Stimulated activated CD4-positive, alpha-beta T cell treated with anti-CD3 and anti-CD28 coated beads, TNF-alpha, amount 100 ng/mL, for 48 hours (primary cell): ENCODE results near the gene FPGS.

Experiments
- DNase-seq, 3 donors: peaks; one replicate each; pipeline ENCODE4 v3.0.0-alpha.2; 2020; ENCODE audit warnings: low read depth in 3 of 3

Gene FPGS

DNA sequence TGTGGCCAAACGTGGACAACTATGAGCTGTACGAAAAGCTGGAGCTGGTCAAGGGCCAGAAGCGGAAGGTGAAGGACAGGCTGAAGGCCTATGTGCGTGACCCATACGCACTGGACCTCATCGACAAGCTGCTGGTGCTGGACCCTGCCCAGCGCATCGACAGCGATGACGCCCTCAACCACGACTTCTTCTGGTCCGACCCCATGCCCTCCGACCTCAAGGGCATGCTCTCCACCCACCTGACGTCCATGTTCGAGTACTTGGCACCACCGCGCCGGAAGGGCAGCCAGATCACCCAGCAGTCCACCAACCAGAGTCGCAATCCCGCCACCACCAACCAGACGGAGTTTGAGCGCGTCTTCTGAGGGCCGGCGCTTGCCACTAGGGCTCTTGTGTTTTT is 13.5 kb upstream of the FPGS start:
- no peak for DNase-seq

DNA sequence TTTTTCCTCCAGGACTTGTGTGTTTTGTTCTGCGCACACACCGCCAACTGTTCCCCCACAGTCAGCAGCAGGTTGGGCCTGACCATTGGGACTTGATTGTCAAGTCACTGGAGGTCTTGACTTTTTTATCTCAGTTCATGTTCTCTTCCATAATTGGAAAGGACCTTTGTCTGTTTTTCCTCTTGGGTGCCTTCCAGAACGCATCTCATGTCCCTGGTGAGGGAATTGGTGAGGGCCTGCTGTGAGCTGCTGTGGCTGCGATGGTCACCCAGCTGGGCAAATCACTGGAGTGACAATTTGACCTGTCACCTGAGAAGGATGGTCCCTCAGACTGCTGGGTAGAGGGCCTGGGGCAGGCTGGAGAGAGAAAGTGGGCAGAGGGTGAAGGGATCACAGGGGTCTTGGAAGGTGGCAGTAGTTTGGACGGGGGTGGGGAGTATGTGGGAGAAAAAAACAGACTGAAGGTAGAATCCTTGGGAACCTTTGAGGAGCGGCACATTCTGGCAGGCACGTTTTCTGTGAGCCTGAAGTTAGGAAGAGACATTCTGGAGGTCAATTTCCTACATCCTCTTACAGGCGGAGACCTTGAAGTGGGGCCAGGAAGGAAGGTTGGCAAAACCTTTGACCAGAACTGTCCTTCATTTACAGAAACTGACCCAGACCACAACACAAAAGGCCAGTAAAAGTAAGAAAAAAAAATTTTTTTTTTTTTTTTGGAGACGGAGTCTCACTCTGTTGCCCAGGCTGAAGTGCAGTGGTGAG is 12.4 kb upstream of the FPGS start:
- no peak for DNase-seq

DNA sequence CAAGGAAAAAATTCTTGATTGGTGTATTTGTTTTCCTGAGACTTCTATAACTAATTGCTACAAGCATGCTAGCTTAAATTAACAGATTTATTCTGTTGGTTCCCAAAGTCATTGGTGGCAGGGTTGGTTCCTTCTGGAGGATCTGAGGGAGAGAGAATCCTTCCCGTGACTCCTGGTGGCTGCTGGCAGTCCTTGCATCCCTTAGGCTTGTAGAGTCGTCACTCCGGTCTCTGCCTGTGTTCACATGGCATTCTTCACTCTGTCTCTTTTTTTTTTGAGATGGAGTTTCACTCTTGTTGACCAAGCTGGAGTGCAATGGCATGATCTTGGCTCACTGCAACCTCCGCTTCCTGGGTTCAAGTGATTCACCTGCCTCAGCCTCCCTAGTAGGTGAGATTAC is 11.6 kb upstream of the FPGS start:
- no peak for DNase-seq

GRCh38 chr9:127792417-127793031 is 10.2 kb upstream of the FPGS start:
- DNase-seq: no peak

GRCh38 chr9:127793093-127793708 is 9.5 kb upstream of the FPGS start:
- no peak for DNase-seq

GRCh38 chr9:127794001-127794791 is 8.5 kb upstream of the FPGS start:
- DNase-seq: no peak

DNA sequence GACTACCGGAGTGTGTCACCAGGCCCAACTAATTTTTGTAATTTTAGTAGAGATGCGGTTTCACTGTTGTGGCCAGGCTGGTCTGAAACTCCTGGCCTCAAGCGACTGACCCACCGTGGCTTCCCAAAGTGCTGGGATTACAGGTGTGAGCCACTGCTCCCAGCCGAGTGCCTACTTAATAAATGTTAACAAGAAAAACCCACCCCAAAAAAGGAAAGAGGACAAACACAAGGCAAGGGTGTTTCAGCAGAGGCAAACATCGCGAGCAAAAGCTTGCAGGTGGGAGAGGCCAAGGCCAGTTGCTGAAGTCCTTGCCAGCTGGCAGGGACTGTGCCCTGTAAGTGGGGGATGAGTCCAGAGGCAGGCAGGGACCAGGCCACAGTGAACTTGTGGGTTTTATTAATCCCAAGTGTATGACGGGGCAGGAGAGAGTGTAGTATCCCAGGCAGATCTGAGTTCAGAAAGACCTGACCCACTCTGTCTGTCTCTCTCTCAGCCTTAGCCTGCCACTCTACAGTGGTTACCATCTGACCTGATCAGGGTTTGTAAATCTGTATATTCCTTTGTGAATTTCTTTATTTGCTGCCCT is 6.4 kb upstream of the FPGS start:
- no peak for DNase-seq

DNA sequence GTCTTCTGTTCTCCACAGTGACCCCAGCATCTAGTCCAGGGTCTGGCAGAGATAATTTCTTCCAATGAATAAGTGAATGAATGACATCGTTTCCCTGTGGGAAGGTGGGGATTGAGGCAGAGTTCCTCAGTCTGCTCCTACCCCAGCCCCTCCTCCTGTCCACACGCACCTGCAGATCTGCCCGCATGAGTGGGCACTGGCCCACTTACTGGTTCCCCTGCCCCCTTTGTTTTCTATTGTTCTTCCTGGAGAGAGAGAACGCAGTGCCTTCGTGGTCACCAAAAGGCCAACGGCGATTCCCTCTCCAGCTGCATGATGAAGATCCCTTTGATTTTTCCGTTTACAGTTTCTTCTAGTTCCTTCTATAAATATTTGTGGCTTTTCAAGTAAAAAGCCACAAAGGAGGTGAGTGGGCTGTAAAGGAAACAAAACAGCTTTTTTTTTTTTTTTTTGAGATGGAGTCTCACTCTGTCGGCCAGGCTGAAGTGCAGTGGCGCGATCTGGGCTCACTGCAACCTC is 5.8 kb upstream of the FPGS start:
- DNase-seq: no peak

DNA sequence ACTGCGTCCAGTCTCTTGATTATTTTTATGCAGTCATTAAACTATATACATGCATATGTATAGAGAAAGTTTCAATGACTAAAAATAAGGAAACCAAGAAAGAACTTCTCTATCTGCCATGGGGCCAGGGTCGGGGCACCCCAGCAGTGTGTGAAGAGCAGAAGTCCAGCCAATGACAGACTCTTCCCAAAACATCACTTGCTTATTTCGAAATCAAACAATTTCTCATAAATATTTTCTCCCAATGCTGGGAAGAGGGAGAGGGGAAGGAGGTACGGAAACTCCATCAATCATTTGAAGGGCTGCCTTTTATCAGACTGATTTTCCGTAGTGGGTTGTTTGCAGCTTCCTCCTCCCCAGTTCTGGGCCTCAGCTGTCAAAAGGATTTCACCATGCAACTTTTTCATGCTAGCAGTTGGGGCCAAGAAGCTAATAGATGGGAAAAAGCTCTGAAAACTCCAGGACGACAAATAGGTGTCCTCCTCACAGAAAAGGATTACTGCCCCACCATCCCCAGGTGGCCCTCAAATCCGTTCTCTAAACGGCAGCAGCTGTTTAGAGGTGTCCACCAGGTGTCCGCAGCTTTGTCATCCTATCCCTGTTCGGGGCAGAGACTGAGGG is 617 bp upstream of the FPGS start:
- DNase-seq: no peak

DNA sequence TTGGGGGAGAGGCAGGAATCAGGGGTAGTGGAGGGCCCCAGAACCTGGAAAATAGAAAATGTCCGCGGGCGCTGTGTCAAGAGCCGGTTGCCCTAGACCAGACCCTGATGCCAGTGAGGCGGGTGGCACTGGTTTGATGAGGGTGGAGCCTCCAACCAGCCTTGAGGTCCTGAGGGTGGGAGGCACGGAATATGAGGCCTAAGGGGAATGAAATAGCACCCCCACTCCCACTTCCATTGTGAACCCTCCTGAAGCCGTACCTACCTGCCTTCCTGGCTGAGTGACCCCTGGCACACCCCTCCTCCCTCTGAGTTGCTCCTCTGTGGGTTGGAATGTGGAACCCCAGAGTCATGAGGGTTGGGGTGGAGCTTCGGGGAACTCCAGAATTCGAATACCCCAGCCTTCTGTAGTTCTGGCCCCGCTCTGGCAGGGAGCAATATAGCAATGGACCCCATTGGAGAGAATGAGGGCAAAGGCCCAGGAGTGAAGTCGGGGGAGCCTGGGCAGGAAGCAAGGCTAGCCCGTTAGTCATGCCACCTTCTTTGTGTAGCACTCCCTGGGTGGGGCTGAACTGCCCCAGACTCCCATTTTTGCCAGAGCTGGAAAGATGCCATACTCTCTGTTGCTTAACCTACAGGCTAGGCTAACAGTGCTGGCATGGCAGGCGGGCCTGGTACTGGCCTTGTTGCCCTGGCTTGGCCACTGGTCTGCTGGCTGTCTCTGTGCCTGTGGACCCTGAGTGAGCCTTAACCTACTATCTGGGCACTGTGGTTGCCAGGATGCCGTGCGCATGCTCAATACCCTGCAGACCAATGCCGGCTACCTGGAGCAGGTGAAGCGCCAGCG is 1.0 kb downstream of the FPGS start:
- peak in 1 of 3 donors; percentile 26 for DNase-seq

DNA sequence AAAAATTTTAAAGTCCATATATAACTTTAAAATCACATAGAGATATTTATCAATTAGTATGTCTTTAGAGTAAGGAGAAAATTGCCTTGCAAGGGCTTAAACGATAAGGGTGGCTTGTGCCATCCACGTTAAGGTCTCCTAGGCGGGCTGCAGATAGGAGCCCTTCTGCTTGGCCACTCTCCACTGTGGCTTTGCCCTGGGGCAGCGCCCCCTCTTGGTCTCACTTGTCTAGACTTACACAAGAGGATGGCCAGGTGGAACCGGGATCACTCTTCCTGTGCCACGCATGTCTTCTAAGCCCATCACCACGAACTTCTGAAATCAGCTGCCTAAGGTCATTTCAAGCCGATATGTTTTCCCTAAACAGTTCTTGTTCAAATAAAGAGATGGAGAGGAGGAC is 2.9 kb downstream of the FPGS start:
- DNase-seq: peak in 1 of 3 donors; percentile 43

DNA sequence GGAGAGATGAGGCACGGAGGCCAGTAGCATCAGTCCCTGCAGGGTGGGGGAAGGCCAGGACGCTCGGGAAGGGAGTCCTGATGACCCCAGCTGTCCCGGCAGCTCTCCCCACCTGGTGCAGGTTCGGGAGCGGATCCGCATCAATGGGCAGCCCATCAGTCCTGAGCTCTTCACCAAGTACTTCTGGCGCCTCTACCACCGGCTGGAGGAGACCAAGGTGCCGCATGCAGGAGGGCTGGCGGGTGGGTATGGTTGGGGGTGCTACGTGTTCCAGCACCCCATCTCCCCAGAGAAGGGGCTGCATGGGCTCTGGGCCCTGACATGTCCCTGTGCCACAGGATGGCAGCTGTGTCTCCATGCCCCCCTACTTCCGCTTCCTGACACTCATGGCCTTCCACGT is 4.2 kb downstream of the FPGS start:
- no peak for DNase-seq

DNA sequence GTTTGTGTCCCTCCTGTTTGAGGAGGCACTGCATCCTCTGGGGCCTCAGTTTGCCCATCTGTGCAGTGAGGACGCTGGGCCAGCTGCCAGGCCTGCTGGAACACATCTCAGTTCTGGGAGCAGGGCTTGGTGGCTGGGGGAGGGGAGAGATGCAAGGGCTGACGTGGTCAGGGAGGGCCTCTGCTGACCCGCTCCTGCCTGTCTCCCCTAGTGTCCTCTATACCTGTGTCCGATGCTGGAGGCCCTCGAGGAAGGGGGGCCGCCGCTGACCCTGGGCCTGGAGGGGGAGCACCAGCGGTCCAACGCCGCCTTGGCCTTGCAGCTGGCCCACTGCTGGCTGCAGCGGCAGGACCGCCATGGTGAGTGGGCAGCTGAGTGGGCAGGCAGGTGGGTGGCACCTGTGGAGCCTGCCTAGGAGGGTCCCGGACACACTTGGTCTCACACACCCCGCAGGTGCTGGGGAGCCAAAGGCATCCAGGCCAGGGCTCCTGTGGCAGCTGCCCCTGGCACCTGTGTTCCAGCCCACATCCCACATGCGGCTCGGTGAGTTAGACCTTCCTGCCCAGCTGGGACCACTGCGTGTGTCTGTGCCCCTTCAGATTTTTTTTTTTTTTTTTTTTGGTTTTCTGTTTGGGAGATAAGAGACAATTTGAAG is 5.8 kb downstream of the FPGS start:
- DNase-seq: no peak

DNA sequence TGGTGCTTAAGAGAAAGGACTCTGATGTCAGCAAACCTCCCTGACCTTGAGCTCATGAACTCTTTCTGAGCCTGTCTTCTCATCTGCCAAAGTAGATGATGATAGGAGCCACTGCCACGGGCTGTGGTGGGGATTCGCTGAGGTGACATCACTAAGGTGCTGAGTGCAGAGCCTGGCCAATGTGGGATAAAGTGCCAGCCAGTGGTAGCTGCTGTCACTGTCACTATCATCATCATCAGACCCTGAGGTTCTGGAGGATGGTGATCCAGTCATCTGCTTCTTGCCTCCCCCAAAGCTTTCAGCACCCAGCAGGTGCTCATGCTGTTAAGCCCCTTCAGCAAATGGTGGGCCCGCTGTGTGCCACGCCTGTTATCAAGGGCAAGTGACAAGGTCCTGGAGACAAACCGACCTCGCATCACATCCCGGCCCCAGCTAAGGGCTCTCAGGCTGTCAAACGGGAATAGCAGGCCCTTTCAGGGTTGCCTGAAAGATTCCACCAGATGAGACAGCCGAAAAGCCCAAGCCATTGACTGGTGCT is 6.4 kb downstream of the FPGS start:
- DNase-seq: no peak

GRCh38 chr9:127809540-127810377 is 7.1 kb downstream of the FPGS start:
- DNase-seq: no peak

- no peak for DNase-seq
Observed at GRCh38 chr9:127810378-127811187, 7.9 kb downstream of the FPGS start.

DNA sequence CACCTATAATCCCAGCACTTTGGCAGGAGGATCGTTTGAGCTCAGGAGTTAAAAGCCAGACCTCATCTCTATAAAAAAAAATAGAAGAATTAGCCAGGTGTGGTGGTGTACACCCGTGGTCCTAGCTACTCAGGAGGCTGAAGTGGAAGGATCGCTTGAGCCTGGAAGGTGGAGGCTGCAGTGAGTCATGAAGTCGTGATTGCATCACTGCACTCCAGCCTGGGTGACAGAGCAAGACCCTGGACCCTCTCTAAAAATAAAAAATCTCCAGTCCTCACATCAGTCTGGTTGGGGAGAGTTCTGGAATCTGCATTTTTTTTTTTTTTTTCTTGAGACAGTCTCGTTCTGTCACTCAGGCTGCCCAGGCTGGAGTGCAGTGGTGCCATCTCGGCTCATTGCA is 9.3 kb downstream of the FPGS start:
- DNase-seq: no peak
